ENCODE measurements around the gene BTBD2.

BTBD2 gene

DNA sequence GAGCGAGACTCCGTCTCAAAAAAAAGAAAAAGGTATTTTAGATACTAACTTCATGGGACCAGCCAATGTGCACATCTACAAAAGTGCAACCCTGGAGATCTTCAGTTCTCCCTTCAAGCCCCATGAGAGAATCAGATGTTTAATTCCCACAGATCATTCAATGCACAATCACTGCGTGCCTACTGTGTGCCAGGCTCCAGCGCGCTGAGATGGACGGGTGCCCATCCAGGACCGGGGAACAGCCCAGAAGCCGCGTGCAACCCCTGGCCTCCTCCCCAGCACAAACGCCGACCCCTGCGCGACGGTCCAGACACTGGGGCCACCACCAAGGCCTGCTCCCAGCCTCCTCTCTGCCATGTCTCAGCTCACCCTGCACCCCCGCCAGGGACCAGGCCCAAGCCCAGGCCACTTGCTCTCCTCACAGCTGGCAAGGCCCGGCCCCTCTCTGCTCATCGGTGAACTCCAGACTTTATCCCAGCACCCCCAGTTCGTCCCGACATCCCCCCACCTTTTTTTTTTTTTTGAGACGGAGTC is 5.3 kb downstream of the BTBD2 start:
- Histone ChIP-seq H3K36me3 (ENCODE audit: control insufficient read depth in 2 of 2, insufficient read depth in 2 of 2, low read length in 2 of 2) (no peaks in the 10 kb centered on the region), H3K9me3 (ENCODE audit: control insufficient read depth in 2 of 2, low read length in 2 of 2) (no peaks in the 10 kb centered on the region), H3K4me3 (ENCODE audit: low read length in 2 of 2) (no peak overlapping the region), H3K4me1 (ENCODE audit: control insufficient read depth, insufficient read depth, low read length) (peaks cover 13% of the 10 kb centered on the region), H3K27ac (ENCODE audit: low read length) (no peak overlapping the region), H3K27me3 (ENCODE audit: control insufficient read depth in 1 of 2, insufficient read depth in 2 of 2, low read length in 2 of 2) (no peaks in the 10 kb centered on the region), H3K9ac (ENCODE audit: low read length in 2 of 2) (no peak overlapping the region)

GRCh38 chr19:2003874-2004273 is 11.6 kb downstream of the BTBD2 start:
- no peak overlapping the region for H3K4me3 ChIP-seq (ENCODE audit: low read length in 2 of 2)
- H3K36me3 ChIP-seq (ENCODE audit: control insufficient read depth in 2 of 2, insufficient read depth in 2 of 2, low read length in 2 of 2): peaks cover 5 to 6% of the 10 kb centered on the region in 2 donors
- H3K9me3 ChIP-seq (ENCODE audit: control insufficient read depth in 2 of 2, low read length in 2 of 2): no peaks in the 10 kb centered on the region
- no peaks in the 10 kb centered on the region for H3K27me3 ChIP-seq (ENCODE audit: control insufficient read depth in 1 of 2, insufficient read depth in 2 of 2, low read length in 2 of 2)
- no peak overlapping the region for H3K9ac ChIP-seq (ENCODE audit: low read length in 2 of 2)
- H3K27ac ChIP-seq (ENCODE audit: low read length): no peak overlapping the region
- no peaks in the 10 kb centered on the region for H3K4me1 ChIP-seq (ENCODE audit: control insufficient read depth, insufficient read depth, low read length)

DNA sequence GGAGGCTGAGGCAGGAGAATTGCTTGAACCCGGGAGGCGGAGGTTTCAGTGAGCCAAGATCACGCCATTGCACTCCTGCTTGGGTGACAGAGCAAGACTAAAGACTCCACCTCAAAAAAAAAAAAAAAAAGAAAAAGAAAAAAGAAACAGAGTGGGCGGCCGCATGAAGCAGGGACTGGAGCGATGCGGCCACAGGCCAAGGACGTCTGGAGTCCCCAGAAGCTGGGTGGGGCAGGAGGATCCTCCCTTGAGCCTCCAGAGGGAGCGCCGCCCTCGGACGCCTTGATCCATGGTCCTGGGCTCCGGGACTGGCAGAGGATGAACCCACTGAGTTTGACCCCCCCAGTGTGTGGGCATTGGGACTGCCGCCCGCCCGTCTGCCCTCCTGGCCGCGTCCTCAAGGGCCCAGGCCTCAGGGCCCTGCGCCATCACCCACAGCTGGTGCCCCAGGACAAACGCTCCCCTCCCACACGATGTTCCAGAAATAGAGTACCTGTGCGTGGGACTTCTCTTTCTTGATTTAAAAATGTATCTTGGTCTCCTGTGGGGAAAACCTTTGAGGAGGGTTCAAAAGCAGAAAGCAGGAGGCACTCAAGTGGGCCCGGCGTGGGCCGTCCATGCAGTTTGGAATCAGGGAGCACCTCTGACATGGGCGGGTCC is 15.5 kb downstream of the BTBD2 start:
- H3K4me1 ChIP-seq (ENCODE audit: control insufficient read depth, insufficient read depth, low read length): no peaks in the 10 kb centered on the region
- no peaks in the 10 kb centered on the region for H3K9me3 ChIP-seq (ENCODE audit: control insufficient read depth in 2 of 2, low read length in 2 of 2)
- no peaks in the 10 kb centered on the region for H3K27me3 ChIP-seq (ENCODE audit: control insufficient read depth in 1 of 2, insufficient read depth in 2 of 2, low read length in 2 of 2)
- no peak overlapping the region for H3K9ac ChIP-seq (ENCODE audit: low read length in 2 of 2)
- H3K27ac ChIP-seq (ENCODE audit: low read length): no peak overlapping the region
- no peak overlapping the region for H3K4me3 ChIP-seq (ENCODE audit: low read length in 2 of 2)
- H3K36me3 ChIP-seq (ENCODE audit: control insufficient read depth in 2 of 2, insufficient read depth in 2 of 2, low read length in 2 of 2): peaks cover 11 to 15% of the 10 kb centered on the region in 2 donors

DNA sequence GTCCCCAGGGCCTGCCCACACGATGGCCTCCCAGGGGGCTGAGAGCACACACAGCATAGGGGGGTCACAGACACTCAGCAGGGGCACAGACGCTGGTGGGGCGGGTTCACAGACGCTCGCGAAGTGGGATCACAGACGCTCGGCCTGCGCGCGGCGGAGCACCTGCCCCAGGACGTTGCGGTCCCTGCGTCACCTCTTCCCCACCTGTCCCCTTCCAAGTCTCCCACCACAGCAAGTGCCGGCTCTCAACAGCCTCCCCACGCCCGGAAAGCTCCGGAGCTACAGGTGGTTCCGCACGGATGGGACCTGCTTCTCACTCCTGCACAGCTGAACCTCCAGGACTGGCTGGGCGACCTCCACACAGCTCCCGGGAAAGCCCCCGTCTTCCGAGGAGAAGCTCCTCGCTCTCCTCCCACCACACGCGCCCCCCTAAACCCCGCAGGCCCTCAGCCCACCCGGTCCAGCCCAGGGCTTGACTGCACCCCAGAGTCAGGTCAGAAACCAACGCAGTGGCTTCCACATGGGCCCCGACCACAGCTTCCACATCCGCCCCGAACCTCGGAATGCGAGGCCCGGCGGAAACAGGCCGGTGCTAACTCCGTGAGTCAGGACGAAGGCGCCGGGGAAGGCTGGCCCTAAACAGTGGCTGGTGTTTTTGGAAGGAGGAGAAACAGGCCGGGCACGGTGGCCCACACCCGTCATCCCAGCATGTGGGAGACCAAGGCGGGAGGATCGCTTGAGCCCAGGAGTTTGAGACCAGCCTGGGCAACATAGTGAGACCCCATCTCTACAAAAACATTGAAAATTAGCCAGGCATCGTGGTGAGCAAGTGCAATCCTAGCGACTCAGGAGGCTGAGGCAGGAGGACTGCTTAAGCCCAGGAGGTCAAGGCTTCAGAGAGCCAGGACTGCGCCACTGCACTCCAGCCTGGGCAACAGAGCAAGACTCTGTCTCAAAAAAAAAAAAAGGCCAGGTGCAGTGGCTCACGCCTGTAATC is 16.5 kb downstream of the BTBD2 start:
- H3K4me3 ChIP-seq (ENCODE audit: low read length in 2 of 2): no peak overlapping the region
- H3K27me3 ChIP-seq (ENCODE audit: control insufficient read depth in 1 of 2, insufficient read depth in 2 of 2, low read length in 2 of 2): no peaks in the 10 kb centered on the region
- peaks cover 11 to 16% of the 10 kb centered on the region in 2 donors for H3K36me3 ChIP-seq (ENCODE audit: control insufficient read depth in 2 of 2, insufficient read depth in 2 of 2, low read length in 2 of 2)

DNA sequence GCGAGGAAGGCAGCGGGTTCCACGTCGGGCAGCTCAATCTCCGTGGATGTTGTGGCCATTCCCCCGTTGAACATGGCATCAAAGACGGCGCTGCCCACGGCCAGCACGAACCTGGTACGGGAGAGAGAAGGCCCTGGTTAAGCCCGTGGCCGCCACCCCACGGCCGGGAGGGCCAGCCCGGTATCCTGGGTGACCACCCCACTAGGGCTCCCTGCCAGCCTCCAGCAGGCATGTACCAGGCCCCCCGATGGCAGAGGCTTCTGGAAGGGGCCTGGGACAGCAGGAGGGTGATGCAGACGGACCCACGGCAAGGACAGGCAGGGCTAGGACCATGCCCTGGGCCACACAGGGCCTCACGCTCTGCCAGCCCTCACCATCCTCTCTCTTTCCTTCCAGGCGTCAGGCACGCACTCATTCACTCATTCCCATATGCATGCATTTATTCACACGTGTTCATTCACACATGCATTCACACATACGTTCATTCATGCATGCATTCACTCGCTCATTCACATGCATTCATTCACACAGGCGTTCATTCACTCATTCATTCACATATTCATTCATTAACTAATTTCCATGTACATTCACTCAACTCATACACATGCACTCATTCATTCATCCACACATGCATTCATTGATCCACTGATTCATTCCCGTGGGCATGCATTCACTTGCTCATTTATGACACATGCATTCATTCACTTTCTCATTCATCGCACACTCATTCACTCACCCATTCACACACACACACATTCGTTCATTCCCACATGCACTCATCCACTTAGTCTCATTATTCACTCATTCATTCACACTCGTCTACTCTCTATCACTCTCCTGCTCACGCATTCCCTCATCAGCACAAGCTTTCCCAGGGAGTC is 17.9 kb downstream of the BTBD2 start:
- peaks cover 17 to 18% of the 10 kb centered on the region in 2 donors for H3K36me3 ChIP-seq (ENCODE audit: control insufficient read depth in 2 of 2, insufficient read depth in 2 of 2, low read length in 2 of 2)
- no peak overlapping the region for H3K4me3 ChIP-seq (ENCODE audit: low read length in 2 of 2)
- H3K27me3 ChIP-seq (ENCODE audit: control insufficient read depth in 1 of 2, insufficient read depth in 2 of 2, low read length in 2 of 2): no peaks in the 10 kb centered on the region
- no peak overlapping the region for H3K9ac ChIP-seq (ENCODE audit: low read length in 2 of 2)
- H3K27ac ChIP-seq (ENCODE audit: low read length): no peak overlapping the region
- H3K4me1 ChIP-seq (ENCODE audit: control insufficient read depth, insufficient read depth, low read length): no peaks in the 10 kb centered on the region
- H3K9me3 ChIP-seq (ENCODE audit: control insufficient read depth in 2 of 2, low read length in 2 of 2): no peaks in the 10 kb centered on the region

More for the DNA sequence above, 16.5 kb downstream of the BTBD2 start:
- Histone ChIP-seq H3K9me3 (ENCODE audit: control insufficient read depth in 2 of 2, low read length in 2 of 2) (no peaks in the 10 kb centered on the region), H3K4me1 (ENCODE audit: control insufficient read depth, insufficient read depth, low read length) (no peaks in the 10 kb centered on the region), H3K27ac (ENCODE audit: low read length) (no peak overlapping the region), H3K9ac (ENCODE audit: low read length in 2 of 2) (no peak overlapping the region)

DNA sequence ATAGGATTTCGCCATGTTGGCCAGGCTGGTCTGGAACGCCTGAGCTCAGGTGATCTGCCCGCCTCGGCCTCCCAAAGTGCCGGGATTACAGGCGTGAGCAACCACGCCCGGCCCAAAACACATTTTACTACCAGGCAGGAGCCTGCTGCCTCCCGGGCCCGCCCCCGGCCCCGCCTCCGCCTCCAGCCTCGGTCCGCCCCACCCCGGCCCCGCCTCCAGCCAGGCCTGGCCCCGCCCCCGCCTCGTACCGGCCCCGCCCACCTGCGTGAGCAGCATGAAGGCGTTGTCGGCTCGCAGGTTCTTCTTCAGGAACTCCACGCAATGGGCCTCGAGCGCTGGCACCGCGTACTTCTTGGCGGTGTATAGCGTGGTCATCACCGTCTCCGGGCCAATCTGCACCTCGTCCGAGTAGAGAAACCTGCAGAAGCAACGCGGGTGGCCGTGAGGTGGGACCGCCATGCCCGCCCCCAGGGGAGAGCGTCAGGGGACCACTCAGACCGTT is 22.7 kb downstream of the BTBD2 start:
- Histone ChIP-seq H3K27me3 (ENCODE audit: control insufficient read depth in 1 of 2, insufficient read depth in 2 of 2, low read length in 2 of 2) (no peaks in the 10 kb centered on the region), H3K9me3 (ENCODE audit: control insufficient read depth in 2 of 2, low read length in 2 of 2) (no peaks in the 10 kb centered on the region), H3K9ac (ENCODE audit: low read length in 2 of 2) (no peak overlapping the region), H3K4me1 (ENCODE audit: control insufficient read depth, insufficient read depth, low read length) (no peaks in the 10 kb centered on the region), H3K36me3 (ENCODE audit: control insufficient read depth in 2 of 2, insufficient read depth in 2 of 2, low read length in 2 of 2) (peaks cover 27 to 33% of the 10 kb centered on the region in 2 donors), H3K4me3 (ENCODE audit: low read length in 2 of 2) (no peak overlapping the region), H3K27ac (ENCODE audit: low read length) (no peak overlapping the region)

DNA sequence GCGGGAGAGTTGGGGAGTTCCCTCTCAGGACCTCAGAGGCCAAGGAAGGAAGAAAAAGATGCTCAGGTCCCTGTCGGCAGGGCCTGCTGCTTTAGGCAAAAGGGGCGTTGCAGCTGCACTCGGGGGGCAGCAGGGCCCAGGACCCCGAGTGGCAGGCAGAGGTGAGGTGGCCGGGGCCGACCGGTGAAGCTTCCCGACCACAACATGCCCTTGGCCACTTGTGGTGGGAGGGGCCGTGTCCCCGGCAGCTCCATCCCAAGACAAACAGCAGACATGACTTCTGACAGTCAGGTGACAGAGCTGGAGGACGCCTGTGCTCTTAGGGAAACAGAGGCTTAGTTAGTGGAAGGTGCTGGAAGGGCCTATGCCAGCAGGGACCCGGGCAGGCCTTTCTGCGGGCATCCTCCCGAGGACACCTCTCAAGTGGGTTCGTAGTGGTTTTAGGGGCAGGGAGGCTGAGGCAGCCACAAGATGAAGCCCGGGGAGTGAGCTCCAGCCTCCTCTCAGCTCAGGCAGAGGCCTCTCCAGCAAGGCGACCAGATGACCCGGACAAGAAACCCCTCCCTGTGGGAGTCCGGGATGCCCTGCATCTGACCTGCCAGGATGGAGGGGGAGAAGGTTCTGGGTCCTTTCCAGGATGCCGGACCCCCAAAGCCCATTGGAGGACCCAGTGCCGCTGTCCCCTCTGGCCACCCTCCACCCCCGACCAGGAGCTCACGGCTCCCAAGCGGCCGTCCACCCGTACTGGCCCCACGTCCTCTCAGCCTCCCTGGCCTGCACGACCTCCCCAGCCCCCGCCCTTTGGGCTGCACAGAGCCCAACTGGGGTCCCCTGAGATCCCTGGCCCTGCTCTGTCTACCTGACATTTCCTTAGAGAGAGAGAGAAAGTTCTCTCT is 24.2 kb downstream of the BTBD2 start:
- H3K27me3 ChIP-seq (ENCODE audit: control insufficient read depth in 1 of 2, insufficient read depth in 2 of 2, low read length in 2 of 2): no peaks in the 10 kb centered on the region
- H3K9ac ChIP-seq (ENCODE audit: low read length in 2 of 2): no peak overlapping the region
- H3K36me3 ChIP-seq (ENCODE audit: control insufficient read depth in 2 of 2, insufficient read depth in 2 of 2, low read length in 2 of 2): peaks cover 25 to 43% of the 10 kb centered on the region in 2 donors
- H3K4me3 ChIP-seq (ENCODE audit: low read length in 2 of 2): no peak overlapping the region
- H3K27ac ChIP-seq (ENCODE audit: low read length): no peak overlapping the region
- no peaks in the 10 kb centered on the region for H3K9me3 ChIP-seq (ENCODE audit: control insufficient read depth in 2 of 2, low read length in 2 of 2)
- H3K4me1 ChIP-seq (ENCODE audit: control insufficient read depth, insufficient read depth, low read length): no peaks in the 10 kb centered on the region

- Histone ChIP-seq H3K27ac (ENCODE audit: low read length) (no peak overlapping the region), H3K9me3 (ENCODE audit: control insufficient read depth in 2 of 2, low read length in 2 of 2) (no peaks in the 10 kb centered on the region), H3K36me3 (ENCODE audit: control insufficient read depth in 2 of 2, insufficient read depth in 2 of 2, low read length in 2 of 2) (peaks cover 21 to 43% of the 10 kb centered on the region in 2 donors)
Observed at GRCh38 chr19:1990230-1991017, 25.1 kb downstream of the BTBD2 start.

More at GRCh38 chr19:1990230-1991017, 25.1 kb downstream of the BTBD2 start:
- Histone ChIP-seq H3K4me3 (ENCODE audit: low read length in 2 of 2) (no peak overlapping the region), H3K9ac (ENCODE audit: low read length in 2 of 2) (no peak overlapping the region), H3K27me3 (ENCODE audit: control insufficient read depth in 1 of 2, insufficient read depth in 2 of 2, low read length in 2 of 2) (no peaks in the 10 kb centered on the region), H3K4me1 (ENCODE audit: control insufficient read depth, insufficient read depth, low read length) (no peaks in the 10 kb centered on the region)

Measured in stomach smooth muscle (tissue), 2 donors.